ENCODE data around the gene BPTF.

GRCh38 chr17:68013385-68013784 lies 188.1 kb downstream of the BPTF start:
- TF ChIP-seq ZC3H4 (CRISPR knock-in tag; IDR thresholded peaks at IDR 0.05; ENCODE audit: borderline replicate concordance) (no peak), ZFP1 (CRISPR knock-in tag; IDR thresholded peaks at IDR 0.05) (no peak), POLR2AphosphoS5 (IDR thresholded peaks at IDR 0.05; ENCODE audit: low read depth, low read length) (no peak), KAT8 (CRISPR knock-in tag; IDR thresholded peaks at IDR 0.05) (no peak), CTCF (CRISPR knock-in tag; IDR thresholded peaks at IDR 0.05) (no peak), ZNF383 (CRISPR knock-in tag; IDR thresholded peaks at IDR 0.05; ENCODE audit: borderline replicate concordance) (no peak), SUZ12 (IDR thresholded peaks at IDR 0.05; ENCODE audit: low read depth, low read length) (no peak), EZH2 (conservative IDR thresholded peaks at IDR 0.05; ENCODE audit: low read depth, low read length) (no peak), FOXA3 (CRISPR knock-in tag; IDR thresholded peaks at IDR 0.05) (no peak), ZNF891 (CRISPR knock-in tag; IDR thresholded peaks at IDR 0.05) (no peak), MLX (CRISPR knock-in tag; IDR thresholded peaks at IDR 0.05) (no peak), JUND (CRISPR knock-in tag; IDR thresholded peaks at IDR 0.05) (no peak), IRF1 (CRISPR knock-in tag; IDR thresholded peaks at IDR 0.05; ENCODE audit: low read depth) (no peak), MXI1 (IDR thresholded peaks at IDR 0.05; ENCODE audit: borderline replicate concordance, low read depth, low read length) (no peak)

Data from HepG2 (cell line).